ENCODE results near the gene TCEANC. TPM values are rescaled to one million over a fixed set of nuclear protein-coding genes. Genes with fewer than 3 reads are reported as not detected.
"Not testable (repeated sequence)": the region's sequence is repeated elsewhere in the genome, so short reads cannot be mapped to it uniquely, and the experiment has no call there.

The TCEANC gene
- total RNA-seq, 1 donor: 5.2 TPM

DNA sequence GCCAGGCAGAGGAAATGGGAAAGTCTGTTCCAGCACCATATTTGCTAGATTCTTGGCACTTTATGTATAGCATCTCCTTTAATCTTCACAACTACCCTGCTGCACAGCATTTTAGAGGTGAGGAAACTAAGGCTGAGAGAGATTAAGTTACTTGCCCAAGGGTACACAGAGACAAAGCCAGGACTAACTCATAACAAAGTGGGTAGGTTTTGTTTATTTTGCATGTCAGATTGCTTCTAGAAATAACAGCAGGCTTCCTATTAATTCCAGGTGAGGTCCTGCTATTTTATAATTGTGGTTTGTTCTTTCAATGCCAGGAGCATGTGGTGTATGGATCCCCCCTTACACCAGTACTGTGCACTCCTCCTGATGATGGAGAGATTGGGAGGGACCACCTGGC is 15.0 kb downstream of the TCEANC start:
- no peak overlapping the region for H3K4me3 ChIP-seq (ENCODE audit: low read depth, low read length)
- TF ChIP-seq CTCF (IDR thresholded peaks at IDR 0.05; ENCODE audit: insufficient read depth, low read depth, low read length): no peak
- no peak for DNase-seq (ENCODE audit: low read depth)

- DNase-seq (ENCODE audit: low read depth): peak; percentile 99
- H3K4me3 ChIP-seq (ENCODE audit: low read depth, low read length): no peak overlapping the region
- no peak for TF ChIP-seq CTCF (IDR thresholded peaks at IDR 0.05; ENCODE audit: insufficient read depth, low read depth, low read length)
Observed at GRCh38 chrX:13669246-13669737, 16.4 kb downstream of the TCEANC start.

DNA sequence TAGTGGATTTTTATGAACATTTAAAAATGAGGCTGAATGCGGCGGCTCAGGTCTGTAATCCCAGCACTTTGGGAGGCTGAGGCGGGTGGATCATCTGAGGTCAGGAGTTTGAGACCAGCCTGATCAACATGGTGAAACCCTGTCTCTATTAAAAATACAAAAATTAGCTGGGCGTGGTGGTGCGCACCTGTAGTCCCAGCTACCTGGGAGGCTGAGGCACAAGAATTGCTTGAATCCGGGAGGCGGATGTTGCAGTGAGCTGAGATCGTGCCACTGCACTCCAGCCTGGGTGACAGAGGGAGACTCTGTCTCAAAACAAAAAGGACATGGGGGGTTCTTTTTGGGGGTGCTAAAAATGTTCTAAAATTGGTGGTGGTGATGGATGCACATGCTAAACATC is 16.8 kb downstream of the TCEANC start:
- DNase-seq (ENCODE audit: low read depth); H3K4me3 ChIP-seq (ENCODE audit: low read depth, low read length): not testable (repeated sequence)

DNA sequence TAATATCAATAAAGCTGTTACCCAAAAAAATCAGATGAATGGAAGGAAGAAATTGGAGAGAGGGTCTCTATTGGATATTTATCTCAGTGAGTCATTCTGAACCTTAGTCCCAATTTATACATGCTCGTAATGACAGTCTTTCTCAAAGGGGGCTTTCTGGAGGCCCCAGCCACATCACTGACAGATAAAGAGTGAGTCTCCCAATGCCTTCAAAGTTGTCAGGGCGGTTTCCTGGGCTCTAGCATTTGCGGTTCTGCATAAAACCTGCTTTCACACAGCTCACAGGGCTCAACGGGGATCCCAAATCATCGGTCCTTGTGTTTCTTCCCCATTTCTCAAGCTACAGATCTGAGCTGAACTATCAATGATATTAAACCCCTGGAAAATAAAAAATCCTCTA is 17.3 kb downstream of the TCEANC start:
- no peak overlapping the region for H3K4me3 ChIP-seq (ENCODE audit: low read depth, low read length)
- no peak for DNase-seq (ENCODE audit: low read depth)
- TF ChIP-seq CTCF (IDR thresholded peaks at IDR 0.05; ENCODE audit: insufficient read depth, low read depth, low read length): no peak

GRCh38 chrX:13673016-13673415 is 20.1 kb downstream of the TCEANC start:
- TF ChIP-seq CTCF (IDR thresholded peaks at IDR 0.05; ENCODE audit: insufficient read depth, low read depth, low read length): no peak

DNA sequence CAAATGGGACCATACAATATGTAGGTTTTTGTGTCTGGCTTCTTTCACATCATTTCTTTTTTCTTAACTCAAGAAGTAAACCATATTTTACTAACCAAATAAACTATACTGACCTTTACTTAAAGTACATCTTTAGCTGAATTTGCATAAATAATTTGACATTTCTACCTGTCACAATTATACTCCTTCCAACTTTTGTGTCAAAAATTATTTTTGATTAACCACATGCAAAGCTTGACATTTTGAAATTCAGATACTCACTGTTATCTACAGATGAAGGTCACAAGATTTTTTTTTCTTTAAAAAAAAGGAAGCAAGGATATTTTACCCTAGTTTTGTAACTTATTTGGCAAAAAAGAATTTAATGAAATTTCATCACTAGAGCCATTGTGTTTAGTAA is 23.9 kb downstream of the TCEANC start:
- no peak overlapping the region for H3K4me3 ChIP-seq (ENCODE audit: low read depth, low read length)
- no peak for DNase-seq (ENCODE audit: low read depth)
- TF ChIP-seq CTCF (IDR thresholded peaks at IDR 0.05; ENCODE audit: insufficient read depth, low read depth, low read length): no peak

More at GRCh38 chrX:13673016-13673415, 20.1 kb downstream of the TCEANC start:
- H3K4me3 ChIP-seq (ENCODE audit: low read depth, low read length): no peak overlapping the region
- DNase-seq (ENCODE audit: low read depth): no peak

GRCh38 chrX:13679700-13680099 is 26.8 kb downstream of the TCEANC start:
- DNase-seq (ENCODE audit: low read depth); H3K4me3 ChIP-seq (ENCODE audit: low read depth, low read length): not testable (repeated sequence)

GRCh38 chrX:13681595-13681994 is 28.7 kb downstream of the TCEANC start:
- no peak for DNase-seq (ENCODE audit: low read depth)
- H3K4me3 ChIP-seq (ENCODE audit: low read depth, low read length): no peak overlapping the region
- no peak for TF ChIP-seq CTCF (IDR thresholded peaks at IDR 0.05; ENCODE audit: insufficient read depth, low read depth, low read length)

All from fibroblast of villous mesenchyme (primary cell).